GM19193 (cell line): ENCODE data around the gene SUPT6H.

Source experiments
- POLR2A ChIP-seq: IDR thresholded peaks from 4 replicates; pipeline ENCODE4 v1.6.1; 2011; ENCODE audit not compliant: insufficient read depth, insufficient read length; ENCODE audit errors: extremely low read depth

Gene SUPT6H

DNA sequence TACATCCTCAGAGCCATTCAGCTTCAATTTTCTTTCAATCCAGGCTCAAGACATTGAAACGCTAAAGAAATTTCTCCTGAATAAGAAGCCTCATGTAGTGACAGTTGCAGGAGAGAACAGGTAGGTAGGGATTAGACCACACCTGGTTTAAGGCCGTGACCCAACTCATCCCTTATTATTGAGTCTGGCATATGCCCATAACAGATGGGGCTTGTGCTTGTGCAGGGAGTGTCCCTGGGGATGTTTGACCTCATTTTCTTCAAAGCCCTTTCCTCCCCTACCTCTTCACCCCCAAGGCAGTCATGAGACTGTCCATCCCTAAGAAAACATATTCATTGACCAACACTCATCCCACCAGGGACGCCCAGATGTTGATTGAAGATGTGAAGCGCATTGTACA is 24.3 kb downstream of the SUPT6H start:
- TF ChIP-seq POLR2A, result no peak

DNA sequence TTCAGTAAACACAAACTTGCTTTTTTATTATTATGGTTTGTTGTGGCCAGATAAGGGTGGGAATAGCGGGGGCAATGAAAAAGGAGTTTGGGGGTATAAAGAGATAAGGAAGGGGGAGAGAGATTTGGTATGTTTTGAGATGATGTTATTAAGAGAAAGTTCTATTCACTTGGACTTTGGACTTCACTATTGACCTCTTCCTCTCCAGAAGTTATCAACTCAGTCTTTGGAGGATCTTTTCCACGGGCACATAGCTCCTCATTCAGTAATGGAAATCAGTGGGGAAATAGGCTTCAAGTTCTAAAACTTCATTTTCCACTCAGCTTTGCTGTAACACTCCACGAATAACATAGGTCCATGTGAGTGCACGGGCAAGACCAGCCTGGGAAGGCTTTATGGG is 26.5 kb downstream of the SUPT6H start:
- no peak for TF ChIP-seq POLR2A

DNA sequence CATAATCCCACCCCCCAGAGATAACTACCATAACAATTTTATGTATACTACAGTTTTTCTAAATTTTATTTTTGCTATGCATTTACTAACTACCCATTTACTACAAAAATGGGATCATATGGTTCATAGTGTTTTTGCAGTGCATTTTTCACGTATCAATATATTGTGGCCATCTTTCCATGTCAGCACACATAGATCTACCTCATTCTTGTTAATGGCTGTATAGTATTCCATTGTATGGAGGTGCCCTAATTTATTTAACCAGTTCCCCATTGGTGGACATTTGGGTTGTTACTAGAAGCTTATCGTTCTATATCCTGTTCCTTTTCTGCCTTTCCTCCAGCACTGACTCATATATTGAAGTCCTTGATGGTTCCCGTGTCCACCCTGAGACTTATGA is 27.0 kb downstream of the SUPT6H start:
- TF ChIP-seq POLR2A, result no peak

DNA sequence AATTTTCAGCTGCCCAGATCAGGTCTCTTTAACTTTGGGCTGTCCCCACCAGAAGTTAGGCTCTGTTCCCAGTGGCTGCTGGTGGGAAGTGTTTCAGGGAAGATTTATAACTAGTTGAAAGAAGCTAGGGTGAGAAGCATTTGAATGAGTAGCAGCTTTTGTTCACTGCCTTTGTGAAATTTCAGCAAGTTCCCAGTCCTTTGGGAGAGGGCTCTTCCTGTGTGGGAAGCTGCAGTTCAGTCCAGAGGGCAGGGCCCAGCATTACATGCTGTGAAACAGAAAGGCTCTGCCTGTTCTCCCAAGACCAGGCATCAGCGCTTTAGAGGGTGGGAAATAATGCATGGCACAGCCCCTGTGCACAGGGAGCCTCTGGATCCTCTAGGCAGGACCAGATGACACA is 31.9 kb downstream of the SUPT6H start:
- no peak for TF ChIP-seq POLR2A

DNA sequence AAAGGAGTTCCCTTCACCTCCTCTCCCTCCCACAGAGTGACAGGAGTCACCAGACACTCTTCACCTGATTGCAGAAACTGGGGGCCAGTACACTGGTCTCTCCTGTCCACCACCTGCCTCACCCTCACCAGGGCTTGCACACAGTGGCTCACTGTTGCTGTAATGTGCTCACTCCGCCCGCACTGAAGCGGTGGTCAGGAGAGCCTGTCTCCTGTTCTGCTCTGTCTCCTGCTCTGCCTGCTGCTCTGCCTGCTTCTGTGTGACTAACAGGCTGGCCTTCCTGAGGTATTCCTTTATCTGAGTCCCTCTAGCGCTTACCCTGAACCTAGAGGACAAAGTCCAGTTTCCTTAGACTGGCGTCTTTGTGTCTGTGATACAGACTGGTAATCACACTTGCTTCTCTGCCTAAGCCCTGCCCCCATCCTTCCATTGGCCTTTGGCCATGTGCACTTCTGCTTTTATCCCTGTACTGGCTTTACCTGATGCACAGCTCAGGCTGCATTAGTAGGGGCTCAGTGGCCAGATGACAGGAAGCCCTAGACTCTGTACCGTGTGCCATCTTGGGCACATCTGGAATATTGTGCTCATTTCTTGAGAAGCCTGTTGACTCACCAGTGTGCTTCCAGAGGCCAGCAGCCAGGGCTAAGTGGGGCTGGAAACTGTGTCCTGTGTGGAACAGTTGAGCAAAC is 36.4 kb downstream of the SUPT6H start:
- no peak for TF ChIP-seq POLR2A

DNA sequence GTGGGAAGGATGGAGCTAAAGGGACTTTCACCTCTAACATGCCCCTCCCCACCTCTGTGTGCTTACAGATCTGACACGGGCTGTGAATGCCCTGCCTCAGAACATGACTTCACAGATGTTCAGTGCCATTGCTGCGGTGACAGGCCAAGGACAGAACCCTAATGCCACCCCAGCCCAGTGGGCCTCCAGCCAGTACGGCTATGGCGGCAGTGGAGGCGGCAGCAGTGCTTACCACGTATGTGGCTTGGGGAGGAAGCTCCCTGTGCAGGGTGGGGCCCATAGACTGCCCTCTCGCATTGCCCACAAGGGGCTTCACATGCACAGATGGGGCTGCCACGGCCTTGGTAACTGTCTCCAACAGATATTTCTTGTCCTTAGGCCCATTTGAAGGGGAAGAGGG is 38.3 kb downstream of the SUPT6H start:
- no peak for TF ChIP-seq POLR2A

DNA sequence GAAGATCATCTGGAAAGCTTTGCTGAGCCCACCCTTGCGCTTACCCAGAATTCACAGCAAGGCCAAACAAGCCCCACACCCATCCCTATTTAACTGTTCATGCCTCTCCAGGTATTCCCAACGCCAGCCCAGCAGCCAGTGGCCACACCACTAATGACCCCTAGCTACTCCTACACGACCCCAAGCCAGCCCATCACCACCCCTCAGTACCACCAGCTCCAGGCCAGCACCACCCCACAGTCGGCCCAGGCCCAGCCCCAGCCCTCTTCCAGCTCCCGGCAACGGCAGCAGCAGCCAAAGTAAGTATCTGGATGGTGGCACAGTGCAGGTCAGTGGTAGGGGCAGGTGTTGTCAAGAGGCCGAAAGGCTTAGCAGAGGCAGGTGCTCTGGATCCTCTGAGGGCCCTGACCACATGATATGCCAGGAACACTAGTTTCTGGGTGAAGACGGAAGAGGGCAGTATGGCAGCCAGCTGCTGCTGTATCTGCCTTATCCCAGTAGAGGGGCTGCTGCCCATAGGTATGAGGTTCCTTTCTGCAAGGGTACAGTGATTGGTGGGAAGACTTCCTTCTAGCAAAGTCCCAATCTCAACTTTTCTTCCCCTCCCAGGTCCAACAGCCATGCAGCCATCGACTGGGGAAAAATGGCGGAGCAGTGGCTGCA is 39.0 kb downstream of the SUPT6H start:
- TF ChIP-seq POLR2A, result no peak

DNA sequence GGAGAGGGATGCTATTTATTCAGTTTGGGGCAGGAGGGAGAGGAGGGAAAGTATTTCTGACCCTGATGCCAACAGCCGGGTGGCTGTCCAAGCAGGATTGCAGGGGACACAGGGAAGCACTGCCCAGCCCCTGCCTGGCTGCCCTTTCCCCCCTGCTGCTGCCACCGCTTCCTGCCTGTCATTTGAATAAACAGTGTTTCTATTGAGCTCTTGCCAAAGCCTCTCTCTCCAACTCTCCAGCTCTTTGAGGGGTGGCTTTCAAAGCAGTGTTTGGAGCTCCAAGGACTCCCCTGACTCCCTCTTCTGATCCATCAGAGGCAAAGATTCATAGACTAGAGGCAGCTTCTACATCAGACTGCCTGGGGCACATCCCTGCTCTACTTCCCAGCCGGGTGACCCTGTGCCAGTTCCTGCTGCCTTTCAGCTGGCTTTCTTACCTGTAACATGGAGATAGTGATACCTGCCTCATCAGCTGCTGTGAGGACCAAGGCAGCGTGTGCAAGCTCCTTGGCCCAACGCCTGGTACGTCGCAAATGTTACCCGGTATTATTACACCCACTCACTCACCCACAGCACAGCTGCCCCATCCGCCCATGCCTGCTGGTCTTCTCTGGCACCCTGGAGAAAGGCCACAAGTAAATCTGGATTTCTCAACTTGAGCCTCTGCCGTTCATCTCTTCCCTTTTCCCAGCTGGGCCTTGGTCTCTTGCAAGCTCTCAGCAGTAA is 40.2 kb downstream of the SUPT6H start:
- TF ChIP-seq POLR2A, result no peak

DNA sequence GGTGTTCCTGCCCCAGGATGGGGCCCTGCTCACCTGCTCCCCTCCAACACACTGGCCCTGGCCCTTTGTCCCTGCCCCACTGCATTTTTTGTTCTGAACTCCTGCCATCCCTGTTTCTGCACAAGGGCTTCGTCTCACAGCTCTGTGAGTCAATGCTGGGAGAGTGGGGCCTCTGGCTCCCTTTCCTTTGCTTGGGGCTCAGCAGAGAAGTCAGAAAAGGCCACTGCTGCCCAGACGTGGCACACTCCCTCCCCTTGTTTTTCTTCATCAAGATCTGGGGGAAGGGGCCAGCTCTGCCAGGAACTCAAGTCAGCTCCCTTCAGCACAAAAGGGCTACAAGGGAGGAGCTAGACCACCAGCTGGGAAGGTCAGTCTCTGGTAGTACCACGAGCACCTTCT is 40.7 kb downstream of the SUPT6H start:
- TF ChIP-seq POLR2A, result no peak

DNA sequence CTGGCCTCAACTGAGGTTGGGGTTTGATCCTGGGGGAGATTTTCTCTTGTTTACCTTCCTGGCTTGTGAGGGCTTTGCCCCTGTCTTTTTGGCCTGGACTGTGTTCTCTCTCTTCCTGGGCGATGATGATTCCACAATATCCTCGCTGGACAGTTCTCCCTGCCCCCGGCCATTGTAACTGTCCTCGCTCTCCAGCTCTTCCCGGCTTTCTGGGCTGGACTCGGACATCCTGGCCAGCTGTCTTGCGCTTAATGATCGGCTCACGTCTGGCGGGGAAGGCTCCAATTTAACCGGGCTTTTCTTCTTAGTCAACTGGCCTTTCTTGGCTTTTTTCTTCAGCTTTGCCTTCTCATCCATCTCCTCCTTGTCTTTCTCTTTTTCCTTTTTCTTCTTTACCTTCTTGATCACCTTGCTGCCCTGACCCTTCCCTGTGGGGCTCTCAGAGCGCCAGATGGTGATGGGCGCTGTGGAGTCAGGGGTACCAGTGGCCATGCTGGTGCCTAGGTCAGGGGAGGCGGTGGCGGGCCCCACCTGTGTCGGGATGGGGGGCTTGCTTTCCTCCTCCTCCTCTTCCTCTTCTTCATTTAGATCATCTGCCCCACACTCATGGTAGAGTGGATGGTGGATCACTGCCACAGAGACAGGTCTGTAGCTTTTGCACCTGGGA is 41.7 kb downstream of the SUPT6H start:
- TF ChIP-seq POLR2A, result no peak

DNA sequence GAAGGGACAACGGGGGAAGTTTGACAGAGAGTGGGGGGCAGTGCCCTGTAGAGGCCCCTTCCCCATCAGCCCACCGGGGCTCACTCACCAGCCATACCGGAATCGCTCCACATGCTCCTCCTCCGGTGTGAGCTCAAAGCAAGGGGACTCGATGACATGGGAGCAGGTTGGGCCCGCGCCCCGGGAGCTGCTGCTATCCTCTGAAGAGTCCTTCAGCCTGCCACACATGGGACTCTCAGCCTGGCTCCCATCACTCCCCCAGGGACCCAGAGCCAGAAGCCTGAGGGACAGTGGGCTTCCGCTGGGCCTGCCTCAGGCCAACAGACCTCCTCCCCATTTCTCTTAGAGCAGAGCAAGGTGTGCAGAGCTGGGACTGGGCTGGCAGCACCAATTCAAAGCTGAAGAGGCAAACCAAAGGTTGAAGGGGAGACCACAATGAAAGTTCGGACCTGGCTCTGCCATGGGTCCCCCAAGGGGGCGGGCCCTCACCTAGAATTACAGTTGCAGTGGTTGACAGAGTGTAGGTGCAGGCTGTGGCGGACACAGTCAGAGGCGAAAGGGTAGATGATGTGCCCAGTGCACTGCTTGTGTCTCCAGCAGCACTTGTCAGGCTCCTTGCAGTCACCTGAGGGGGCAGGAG is 42.3 kb downstream of the SUPT6H start:
- TF ChIP-seq POLR2A, result no peak

DNA sequence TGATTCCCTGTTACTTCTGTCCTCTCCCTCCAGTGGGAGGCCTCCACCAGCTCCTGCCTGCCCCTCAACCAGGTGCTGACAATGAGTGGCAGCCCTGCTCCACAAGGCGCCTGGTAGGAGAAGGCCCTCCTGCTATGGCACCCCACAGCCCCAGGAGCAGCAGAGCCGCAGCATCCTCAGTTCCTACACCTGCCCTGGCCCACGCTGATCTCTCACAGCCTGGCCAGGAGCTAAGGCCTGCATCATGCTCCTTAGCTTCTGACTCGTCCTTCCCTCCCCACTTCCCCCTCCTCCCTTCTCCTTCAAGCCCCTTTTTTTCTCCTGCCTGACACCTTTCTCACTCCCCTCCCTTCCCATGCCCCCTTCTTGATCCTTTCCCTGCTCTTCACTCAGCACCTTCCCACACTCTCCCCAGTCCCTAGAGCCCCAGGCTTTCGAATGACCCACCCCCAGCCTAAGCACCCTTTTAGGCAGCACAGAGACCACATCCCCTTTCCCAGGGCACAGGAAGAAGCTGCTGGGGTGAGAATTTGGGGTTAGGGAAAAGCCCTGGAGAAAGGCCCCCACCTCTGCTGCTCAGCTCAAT is 43.2 kb downstream of the SUPT6H start:
- no peak for TF ChIP-seq POLR2A

DNA sequence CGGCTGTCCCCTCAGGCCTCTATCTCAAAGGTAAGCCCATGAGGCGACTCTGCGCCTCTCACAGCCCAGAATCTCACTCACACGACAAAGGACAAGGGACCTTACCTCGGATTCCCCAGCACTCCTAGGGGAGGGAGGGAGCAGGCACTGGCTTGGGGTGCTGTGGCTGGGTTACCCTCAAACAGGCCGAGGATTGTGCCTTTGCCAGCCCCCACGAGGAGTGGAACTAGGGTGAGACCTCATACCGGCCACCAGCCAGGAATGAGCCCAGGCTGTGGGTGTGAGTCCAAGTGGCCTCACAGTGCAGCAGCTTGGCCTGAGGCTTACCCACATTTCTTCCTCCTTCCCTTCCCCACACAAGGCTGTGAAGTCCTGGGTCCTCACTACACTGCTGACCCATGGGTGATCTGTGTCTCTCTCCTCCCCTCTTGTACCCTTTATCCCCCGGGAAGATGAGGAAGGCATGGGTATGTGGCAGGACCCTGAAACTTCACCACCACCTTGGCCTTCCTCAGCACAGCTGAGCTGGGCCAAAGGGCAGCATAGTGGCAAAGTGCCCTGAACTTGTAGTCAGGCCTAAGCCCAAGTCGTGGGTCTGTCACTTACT is 43.8 kb downstream of the SUPT6H start:
- peak; percentile 19 for TF ChIP-seq POLR2A
